Activated CD4-positive, CD25-positive, alpha-beta regulatory T cell treated with anti-CD3 and anti-CD28 coated beads, Interleukin-2, amount 50 U/mL, for 72 hours (primary cell): ENCODE results near the gene GALNTL6.

Experiments used
- DNase-seq: peaks from one replicate; pipeline ENCODE4 v3.0.0; 2021

Gene GALNTL6

DNA sequence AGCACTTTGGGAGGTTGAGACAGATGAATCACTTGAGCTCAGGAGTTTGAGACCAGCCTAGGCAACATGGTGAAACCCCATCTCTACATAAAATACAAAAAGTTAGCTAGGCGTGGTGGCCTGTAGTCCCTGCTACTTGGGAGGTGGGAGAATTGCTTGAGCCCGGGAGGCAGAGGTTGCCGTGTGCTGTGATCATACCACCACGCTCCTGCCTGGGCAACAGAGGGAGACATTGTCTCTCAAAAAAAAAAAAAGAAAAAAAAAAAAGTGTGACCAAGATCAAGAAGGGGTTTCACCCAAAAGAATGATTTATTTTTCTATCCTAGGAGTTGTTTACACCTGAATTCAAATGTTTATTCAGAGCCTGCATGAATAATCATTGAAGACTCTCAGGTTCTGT is 783.0 kb downstream of the GALNTL6 start:
- no peak for DNase-seq

DNA sequence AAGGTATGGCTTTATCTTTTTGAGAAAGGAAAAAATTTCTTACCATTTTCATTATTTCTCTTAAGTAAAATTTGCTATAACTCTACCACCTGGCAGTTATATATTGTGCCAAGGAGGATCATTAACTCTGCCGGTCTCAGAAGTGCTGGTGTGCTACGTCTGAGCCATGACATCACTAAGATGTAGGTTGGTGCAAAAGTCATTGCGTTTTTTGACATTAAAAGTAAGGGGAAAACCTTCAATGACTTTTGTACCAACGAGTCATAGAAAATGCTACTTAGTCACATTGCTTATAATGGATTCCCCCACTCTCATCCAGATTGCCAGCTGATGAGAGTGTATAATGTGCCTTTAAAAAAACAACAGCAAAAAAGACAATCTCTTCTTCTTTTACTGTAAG is 786.4 kb downstream of the GALNTL6 start:
- no peak for DNase-seq

DNA sequence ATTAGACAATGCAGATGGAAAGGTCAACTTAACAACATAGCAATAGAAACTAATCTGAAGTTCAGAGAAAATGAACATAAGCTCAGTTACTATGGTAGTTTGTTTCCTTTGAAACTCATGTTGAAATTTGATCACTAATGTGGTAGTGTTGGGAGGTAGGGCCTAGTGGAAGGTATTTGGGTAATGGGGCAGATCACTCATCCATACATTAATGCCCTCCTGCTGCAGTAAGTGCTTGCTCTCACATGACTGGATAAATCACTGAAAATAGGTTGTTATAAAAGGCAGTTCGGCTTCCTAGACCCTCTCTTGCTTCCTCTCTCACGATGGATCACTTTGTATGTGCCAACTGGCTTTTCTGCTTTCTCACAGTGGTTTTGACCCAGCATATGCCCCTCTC is 788.0 kb downstream of the GALNTL6 start:
- no peak for DNase-seq

DNA sequence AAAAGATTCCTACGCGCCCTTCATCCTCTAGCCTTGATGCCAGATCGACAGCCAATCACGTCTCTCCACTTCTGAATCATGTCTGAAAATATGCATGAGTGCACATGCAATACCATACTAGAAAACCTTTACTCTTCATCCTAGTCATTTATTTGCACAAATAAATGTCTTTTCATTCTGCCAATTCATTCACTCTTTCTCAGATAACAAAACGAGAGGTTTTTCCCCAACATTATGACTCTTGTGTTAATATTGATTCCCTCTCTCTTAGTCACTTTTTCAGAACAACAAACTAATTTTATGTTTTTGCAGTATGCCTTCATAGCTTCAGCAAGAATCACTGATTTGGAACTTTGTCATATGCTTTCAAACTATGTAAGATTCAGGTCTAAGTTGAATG is 806.0 kb downstream of the GALNTL6 start:
- no peak for DNase-seq

- no peak for DNase-seq
Measured at GRCh38 chr4:172619798-172620197, 806.6 kb downstream of the GALNTL6 start.

DNA sequence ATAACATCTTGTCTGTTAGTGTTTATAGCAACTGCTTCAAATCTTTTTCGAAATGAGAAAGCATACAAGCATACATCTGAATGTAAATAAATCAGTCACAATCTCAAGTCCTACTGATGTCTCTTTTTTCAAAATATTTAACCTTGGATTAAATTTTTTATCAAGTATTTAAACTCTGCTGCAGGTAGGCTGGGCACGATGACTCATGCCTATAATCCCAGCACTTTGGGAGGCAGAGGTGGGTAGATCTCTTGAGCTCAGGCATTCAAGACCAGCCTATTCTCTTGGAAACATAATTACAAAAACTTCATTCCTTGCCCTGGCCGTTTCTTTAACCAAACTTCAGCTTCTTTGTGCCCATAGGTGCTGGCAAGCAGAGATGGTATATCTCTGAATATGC is 815.1 kb downstream of the GALNTL6 start:
- DNase-seq, result no peak

DNA sequence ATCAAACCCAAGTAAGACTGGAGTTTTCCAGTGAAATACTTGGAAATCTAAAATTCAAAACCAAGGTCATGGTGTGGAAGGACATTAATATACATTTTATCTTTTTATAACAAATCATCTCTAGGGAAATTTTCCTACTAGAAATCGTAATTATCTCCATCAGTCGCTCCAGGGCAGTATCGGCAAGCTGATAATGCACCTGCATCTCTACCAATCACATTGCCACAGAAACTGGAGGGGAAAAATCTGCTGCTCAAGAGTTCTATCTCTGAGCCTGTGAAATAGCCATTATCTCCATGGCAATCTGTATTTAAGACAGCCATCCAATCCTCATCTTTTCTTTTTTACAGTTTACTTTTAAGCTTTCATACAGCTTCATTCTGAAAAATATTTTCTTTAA is 817.1 kb downstream of the GALNTL6 start:
- DNase-seq, result no peak

GRCh38 chr4:172631832-172632231 is 818.6 kb downstream of the GALNTL6 start:
- DNase-seq, result no peak

- no peak for DNase-seq
Measured at GRCh38 chr4:172648471-172648870, 835.3 kb downstream of the GALNTL6 start.

- no peak for DNase-seq
Measured at GRCh38 chr4:172649143-172649542, 835.9 kb downstream of the GALNTL6 start.

GRCh38 chr4:172650758-172651530 is 837.7 kb downstream of the GALNTL6 start:
- no peak for DNase-seq

- DNase-seq, result no peak
Measured at GRCh38 chr4:172651961-172652360, 838.8 kb downstream of the GALNTL6 start.

DNA sequence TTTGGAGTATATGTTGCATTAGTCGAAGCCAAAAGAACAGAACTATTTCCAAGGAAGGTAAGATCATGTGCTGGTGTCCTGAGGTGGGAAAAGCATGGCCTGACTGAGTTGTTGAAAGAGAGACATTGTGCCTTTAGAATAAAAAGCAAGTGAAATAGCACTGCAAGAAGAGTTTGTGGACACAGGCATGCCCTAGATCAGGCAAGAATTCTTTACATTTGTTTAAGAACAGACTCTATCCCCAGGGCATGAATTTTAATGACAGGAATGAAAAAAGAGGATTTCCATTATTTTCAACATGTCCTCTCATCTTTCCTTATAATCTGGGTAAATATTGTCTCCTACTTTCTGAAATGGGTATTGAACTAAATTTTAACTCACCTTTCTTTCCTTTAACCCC is 839.2 kb downstream of the GALNTL6 start:
- no peak for DNase-seq

- no peak for DNase-seq
Measured at GRCh38 chr4:172653676-172654075, 840.5 kb downstream of the GALNTL6 start.

- no peak for DNase-seq
Measured at GRCh38 chr4:172654457-172654856, 841.3 kb downstream of the GALNTL6 start.

- DNase-seq, result no peak
Measured at GRCh38 chr4:172656055-172656454, 842.9 kb downstream of the GALNTL6 start.

DNA sequence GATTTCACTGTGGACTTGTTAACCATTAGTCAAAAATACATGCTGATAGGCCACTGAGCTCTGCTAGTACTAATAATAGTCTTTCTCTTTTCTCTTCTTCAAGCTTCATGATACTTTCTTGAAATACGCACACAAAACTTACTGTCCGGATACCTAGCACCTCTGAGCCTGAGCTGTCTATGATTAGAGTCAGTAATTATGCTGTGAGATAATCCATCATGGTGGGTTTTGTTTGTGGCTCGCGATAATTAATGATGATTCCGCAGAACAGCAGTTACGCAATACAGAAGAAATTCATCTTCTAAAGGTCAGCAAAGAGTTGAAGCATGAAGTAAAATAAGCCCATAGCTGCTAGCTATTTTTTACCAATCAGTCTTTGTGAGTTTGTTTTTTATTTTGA is 843.9 kb downstream of the GALNTL6 start:
- no peak for DNase-seq

GRCh38 chr4:172660251-172660650 is 847.0 kb downstream of the GALNTL6 start:
- no peak for DNase-seq

GRCh38 chr4:172662113-172662512 is 848.9 kb downstream of the GALNTL6 start:
- DNase-seq, result no peak

DNA sequence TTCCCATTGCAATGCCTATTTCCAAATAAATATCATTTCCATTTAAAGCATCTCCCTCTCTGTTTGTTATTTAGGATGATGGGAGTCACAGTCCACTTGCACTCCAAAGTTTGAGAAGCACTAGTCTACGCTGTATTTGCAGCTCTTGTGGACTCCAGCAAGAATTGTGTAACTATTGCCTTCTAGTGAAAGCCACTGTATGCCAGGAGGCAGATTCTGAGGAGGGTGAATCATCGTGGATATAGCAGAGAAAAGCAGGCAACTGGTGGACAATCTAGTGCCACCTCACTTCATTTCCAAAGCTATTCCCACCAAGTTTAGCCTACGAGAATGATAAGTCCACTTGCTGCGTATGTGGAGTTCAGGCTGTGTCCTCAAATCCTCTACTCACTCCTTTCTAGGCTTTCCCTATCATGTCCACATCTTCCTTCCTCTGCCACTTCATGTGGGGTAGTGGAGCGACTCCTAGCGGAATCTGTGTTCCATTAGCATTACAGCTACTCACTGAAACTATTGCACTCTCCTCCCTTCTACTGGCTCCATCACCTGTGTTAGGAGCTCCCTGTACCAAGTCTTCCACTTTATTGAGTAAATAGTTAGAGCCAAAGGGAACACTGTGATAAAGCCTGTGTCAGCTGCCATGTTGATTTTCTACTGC is 853.6 kb downstream of the GALNTL6 start:
- no peak for DNase-seq

DNA sequence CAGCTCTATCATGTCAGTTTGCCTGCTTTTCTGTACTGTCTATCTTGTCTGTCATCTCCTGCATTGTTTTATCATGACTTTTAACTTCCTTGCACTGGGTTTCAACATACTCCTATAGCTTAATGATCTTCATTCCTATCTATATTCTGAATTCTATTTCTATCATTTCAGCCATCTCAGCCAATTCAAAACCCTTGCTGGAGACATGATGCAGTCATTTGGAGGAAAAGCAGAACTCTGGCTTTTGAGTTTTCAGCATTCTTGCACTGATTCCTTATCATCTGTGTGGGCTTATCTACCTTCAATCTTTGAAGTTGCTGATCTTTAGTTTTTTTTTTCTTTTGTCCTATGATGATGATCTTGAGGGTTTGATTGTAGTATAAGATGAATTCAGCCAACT is 861.6 kb downstream of the GALNTL6 start:
- DNase-seq, result no peak

DNA sequence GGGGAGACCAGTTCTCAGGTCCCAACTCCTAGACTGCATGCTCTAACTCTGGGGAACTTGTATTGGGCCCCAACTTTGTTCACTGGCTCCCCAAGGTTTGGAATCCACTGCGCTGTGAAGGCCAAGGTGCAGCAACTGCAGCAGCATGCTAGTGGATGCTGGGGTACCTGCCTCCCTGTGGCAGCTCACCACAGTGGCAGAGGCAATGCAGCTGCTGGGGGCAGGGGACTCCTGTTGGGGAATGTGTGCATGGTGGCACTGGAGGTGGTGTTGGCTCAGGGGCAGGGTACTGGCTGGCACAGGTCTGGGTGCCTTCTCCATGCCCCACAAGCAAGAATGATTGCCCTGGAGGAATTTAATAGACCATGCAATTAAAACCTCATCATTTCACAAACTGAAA is 862.0 kb downstream of the GALNTL6 start:
- DNase-seq, result no peak

DNA sequence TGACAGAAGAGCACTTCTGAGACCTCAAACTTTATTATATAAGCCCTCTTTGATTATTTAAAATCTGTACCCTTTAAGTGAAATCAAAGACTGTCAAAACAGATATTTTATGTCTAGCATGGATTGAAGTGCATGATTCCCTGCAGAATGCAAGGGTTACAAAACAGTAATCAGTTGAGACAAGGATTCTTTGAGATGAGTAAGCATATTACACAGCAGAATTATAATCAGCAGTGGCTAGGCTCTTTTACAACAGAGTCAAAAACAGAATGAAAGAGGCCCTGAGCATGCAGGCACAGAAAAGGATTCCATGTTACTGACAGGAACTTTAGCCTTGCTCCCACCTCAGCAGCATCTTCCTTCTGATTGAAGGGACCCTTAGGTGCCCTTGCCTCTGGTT is 867.5 kb downstream of the GALNTL6 start:
- no peak for DNase-seq

- DNase-seq, result no peak
Measured at GRCh38 chr4:172683021-172683420, 869.8 kb downstream of the GALNTL6 start.

DNA sequence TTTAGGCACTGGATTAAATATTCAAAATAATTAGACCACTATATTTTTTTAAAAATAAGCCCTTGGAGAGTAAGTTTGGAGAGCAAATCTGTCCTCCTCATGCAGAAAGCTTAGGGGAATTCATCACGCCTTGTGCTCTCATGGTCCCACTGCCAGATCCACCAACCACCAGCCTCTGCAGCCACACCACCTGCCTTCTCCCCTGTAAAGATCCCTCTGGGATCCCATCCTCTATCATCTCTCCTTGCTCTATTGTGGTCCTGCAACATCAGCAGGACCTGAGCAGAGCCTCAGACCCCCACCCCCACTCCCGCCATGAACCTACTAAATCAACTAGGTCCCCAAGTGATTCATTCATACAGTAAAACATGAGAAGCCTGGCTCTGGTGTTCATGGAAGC is 872.8 kb downstream of the GALNTL6 start:
- no peak for DNase-seq
